Stimulated activated CD8-positive, alpha-beta memory T cell treated with anti-CD3 and anti-CD28 coated beads, Interleukin-7, amount 100 ng/mL, for 1 hour (primary cell): Measurements from ENCODE around the gene TOMM70.
"Not testable (repeated sequence)": the region's sequence is repeated elsewhere in the genome, so short reads cannot be mapped to it uniquely, and the experiment has no call there.

Source experiments
- DNase-seq, 2 donors: peaks; one replicate each; pipeline ENCODE4 v3.0.0-alpha.2; 2020; ENCODE audit warnings: low read depth in 2 of 2

The TOMM70 gene

DNA sequence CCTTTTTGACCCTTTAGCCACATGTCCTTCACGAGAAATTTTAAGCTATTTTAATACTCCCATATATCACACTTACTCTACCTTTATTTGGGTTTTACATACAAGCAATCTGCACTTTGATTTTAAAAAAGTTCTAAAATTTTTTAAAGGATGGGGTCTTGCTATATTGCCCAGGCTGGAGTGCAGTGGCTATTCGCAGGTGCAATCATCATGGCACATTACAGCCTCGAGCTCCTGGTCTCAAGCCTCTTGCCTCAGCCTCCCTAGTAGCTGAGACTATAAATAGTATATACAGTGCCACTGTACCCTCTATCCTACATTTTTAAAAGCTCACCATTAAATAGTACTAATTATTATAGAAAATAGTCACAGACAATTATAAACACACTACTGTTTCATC lies 36.5 kb downstream of the TOMM70 start:
- no peak for DNase-seq

DNA sequence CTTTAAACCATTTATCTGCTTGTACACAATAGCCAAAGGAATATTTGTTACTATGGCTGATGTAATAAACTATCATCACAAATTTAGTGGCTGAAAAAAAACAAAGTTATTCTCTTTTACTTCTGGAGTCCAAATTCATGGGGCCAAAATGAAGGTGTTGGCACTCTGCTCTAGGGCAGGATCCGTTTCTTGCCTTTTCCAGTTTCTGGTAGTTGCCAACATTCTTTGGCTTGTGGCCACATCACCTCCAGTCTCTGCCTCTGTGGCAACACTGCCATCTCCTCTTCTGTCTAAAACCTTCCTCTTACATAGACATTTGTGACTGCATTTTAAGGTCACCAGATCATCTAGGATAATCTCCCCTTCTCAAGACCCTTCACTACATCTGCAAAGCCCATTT lies 39.0 kb downstream of the TOMM70 start:
- no peak for DNase-seq

DNA sequence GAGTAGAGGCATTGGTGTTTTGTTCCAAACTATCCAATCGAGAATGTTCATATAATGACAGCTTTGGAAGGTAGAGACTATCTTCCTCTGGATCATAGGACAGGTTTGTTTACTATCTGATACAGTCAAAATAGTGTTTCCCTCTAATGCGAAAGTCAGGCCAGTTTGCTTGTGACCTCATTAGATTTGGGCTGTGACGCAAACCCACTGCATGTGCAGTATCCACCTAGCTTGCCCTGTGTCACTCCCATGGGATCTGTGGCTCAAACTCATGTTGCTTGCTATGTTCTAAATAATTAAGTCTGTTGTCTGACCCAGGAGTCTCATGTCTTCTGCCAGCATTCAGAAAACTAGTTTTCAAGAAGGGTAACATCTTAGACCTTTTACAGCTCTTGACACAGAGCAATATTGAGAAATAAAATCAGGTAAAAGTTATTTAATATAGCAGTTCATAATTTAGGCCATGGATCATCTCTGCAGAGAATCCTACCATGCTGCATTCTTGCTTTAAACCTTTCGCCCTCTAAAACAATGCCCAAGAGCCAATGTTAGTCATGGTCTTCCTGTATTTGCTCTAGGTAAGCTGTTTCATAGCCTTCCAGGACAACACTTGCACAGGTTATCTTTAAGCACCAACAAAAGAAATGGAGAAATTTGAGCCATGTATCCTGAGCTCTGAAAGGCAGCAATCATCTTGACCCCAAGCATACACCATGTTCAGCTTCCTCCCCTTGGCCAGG lies 40.0 kb downstream of the TOMM70 start:
- DNase-seq, result no peak

DNA sequence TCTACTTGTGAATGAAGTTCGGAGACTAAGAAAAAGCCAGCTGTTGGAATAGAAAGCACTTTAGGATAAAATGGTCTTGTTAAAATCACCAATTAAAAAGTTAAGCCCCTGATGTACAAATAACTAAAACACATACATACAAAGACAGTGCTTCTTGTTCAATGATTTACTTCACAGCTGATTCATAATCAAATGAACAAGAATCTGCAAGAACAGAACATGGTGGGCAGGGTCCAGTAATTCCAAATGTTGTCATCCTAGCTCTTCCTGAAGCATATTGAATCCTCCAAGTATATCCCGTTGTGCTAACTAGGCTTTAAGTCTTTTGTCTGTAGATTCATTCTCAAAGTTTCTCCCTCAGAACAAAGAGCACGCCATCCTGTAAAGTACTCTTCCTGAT lies 41.9 kb downstream of the TOMM70 start:
- DNase-seq, result no peak

DNA sequence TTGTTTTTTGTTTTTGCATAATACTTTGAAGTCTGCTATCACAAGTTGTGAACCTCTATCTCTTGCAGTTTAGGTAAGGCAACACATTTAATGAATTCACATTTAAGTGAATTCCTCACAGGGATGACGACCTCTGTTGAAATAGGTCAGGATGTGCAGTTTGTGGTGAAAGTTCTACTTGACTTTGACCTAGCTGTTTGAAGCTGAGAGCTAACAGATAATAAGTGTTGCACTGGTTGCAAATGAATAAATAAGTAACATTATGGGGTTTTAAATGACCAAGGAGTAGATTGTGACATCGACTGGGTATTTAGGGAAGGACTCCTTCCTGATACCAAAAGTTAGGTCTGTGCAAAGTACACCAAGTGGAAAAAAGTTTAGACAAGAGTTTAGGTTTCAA lies 42.5 kb downstream of the TOMM70 start:
- DNase-seq, result no peak

DNA sequence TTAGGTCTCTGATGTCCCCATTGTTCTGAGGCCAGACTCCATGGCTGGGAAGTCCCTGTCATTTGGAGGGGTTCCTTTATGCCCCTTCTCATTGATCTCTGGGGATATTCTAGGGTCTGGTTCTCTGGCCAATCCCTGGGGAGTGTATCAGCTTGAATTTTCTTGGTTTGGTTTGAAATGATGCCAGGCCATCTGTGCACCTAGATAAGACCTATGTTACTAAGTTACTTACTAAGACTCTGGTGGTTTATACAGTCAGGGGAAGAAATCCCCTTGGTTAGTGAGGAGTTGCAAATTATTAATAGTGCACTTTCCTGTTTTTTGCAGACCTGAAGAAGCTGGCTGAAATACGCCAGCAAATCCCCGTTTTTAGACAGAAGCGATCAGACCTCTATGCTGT lies 46.0 kb downstream of the TOMM70 start:
- DNase-seq, result no peak

DNA sequence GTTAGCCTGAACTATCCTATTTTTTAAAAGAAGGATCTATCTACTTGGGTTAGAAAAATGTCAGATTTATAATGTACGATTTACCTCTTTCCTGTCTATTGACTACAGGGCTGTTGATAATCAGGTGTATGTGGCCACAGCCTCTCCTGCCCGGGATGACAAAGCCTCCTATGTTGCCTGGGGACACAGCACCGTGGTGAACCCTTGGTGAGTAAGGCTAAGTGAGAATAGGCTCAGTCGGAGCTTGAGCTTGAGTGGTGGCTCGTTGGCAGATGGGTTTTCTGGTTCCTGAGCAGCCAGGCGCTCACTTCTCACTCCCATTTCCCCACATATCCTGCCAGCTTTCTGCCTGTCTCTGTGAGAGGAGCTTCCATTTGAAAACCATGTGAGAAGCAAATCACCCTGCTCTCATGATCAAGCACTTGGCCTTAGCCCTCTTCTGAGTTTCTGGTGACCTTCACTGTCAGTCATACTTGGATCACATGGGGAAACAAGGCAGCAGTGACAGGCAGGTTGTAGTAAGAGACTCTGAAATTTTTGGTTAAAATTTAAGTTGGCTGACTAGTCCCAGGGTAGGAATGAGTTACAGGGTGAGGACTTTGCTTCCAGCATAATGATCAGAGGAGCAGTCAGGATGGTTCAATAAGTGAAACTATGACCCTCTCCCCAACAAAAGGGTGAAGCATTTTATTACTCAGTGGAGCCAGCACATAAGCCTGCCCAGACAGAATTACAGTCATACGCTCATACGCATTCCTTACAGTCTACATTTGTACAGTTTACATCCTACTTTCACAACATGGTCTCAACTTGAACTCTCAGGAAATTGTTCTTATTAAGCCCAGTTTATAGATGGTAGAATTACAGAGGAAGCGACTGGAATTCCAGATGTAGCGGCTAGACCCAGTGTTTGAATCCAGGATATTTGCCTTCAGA lies 48.3 kb downstream of the TOMM70 start:
- no peak for DNase-seq

DNA sequence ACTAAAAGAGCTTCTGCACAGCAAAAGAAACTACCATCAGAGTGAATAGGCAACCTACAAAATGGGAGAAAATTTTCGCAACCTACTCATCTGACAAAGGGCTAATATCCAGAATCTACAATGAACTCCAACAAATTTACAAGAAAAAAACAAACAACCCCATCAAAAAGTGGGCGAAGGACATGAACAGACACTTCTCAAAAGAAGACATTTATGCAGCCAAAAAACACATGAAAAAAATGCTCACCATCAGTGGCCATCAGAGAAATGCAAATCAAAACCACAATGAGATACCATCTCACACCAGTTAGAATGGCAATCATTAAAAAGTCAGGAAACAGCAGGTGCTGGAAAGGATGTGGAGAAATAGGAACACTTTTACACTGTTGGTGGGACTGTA lies 49.1 kb downstream of the TOMM70 start:
- not testable (repeated sequence) for DNase-seq

DNA sequence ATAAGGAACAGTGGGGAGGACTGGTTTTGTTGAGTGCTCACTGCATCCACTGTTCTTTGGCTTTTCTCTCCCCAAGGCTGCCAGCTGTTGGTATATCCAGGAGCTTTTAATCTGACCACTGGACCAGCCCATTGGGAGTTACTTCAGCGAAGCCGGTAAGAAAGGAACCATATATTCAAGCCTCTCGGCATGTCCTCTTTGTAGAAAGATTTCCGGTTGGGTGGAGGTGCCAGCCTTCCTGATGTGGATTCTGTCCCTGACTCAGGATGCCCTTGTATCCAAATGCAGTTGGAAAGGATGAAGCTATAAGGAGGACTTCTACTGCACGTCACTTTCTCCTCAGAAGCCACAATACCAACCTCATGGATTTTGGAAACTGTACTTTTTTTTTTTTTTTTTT lies 52.2 kb downstream of the TOMM70 start:
- DNase-seq, result no peak

DNA sequence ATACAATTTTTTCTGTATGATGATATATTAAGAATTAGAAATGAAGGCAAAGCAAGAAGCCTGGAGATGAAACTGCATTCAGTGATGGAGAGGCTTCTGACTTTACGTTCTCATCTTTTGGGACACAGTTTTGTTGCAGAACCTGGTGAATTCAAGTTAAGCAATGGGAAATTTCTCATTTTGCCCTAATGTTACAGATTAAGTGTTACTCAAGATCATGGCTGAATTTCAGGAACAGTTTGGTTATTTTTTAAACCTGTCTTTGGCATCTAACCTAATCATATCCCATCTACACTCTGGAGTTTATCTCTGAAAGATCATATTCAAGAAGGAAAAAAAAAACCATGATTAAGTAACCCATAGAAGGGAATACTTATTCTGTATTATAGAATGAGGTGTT lies 60.4 kb downstream of the TOMM70 start:
- DNase-seq, result no peak

DNA sequence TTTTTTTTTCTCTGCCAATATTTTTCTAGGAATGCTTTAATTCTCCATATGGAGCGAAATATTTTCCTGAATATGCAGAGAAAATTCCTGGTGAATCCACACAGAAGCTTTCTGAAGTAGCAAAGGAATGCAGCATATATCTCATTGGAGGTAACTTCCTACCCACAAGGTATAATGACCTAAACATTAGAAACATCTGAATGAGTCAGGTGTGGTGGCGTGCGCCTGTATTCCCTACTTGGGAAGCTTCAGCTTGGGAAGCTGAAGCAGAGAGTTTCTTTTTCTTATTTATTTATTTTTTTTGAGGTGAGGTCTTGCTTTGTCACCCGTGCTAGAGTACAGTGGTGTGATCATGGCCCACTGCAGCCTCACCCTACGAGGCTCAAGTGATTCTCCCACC lies 61.1 kb downstream of the TOMM70 start:
- no peak for DNase-seq

DNA sequence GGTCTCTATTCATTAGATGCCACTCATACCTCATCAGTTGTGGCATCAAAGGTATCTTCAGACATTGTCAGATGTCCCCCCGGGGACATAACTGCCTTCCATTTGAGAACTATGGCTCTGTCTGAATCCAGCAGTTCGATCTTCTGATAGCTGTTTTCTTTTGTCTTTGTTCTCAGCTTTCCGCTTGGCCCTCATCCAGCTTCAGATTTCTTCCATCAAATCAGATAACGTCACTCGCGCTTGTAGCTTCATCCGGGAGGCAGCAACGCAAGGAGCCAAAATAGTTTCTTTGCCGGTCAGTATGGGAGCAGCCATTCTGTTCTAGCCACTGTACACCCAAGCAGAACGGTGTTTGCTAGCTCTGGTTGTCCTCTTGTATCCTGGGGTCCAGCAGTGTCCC lies 62.0 kb downstream of the TOMM70 start:
- no peak for DNase-seq

DNA sequence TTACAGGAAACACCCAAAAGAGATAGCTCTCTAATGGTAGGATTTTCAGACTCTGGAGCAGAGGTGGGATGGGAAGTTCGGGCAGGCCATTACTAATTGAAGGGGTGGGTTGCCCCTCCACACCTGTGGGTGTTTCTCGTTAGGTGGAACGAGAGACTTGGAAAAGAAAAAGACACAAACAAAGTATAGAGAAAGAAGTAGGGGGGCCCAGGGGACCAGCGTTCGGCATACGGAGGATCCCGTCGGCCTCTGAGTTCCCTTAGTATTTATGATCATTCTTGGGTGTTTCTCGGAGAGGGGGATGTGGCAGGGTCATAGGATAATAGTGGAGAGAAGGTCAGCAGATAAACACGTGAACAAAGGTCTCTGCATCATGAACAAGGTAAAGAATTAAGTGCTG lies 64.7 kb downstream of the TOMM70 start:
- not testable (repeated sequence) for DNase-seq

DNA sequence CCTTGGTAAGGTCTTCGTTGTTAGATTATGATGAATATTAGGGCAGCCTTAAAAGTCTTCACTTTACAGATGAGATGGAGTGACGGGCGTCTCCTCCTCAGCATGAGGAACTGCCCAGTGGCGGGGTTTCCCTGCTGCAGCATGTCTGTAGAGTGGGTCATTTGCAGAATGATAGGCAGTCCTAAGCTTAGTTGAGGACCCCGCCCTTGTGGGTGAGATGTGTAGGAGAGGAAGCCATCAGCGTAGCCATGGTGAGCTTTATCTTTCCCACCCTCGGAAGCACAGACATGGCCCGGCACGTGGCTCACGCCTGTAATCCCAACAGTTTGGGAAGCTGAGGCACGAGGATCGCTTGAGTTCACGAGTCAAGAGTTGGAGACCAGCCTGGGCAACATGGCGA lies 65.5 kb downstream of the TOMM70 start:
- DNase-seq, result no peak

DNA sequence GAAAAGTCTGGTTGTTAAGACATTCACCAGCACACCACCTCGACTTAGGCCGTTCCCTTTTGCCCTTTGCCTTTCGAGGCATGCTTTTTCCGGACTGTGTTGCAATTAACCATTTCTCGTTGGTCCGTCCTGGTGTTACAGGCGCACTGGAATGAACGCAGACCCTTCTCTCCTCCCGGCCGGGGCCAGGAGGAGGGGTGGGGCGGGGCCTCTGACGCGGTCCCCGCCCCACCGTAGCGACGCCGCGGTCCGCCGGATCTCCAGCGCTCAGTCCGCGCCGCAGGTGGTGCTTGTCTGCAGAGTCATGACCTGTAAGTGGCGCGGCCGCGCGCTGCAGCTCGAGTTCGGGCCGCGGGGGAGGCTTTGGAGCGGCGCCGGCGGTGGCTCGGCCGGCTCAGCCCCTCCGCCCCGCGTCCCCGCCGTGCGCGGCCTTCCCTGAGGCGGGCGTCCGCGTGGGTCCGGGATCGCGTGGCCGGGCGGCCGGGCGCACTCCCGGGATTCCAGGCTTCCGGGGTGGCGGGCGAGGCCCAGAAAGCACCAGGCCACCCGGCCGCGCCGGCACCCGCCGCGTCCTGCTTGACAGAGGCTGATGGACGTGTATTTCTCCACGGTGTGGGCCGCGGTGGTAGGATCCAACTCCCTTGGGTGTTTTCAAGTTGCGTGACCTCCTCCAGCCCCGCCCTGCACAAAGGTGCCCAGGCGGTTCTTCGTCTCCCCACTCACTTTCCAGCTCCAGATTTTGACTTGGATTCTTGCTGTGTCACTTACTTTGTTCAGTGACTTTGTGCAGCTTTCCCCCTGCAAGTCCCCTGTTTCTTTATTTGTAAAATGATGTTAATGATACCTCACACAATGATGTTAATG lies 66.2 kb downstream of the TOMM70 start, which contains the start of gene NIT2:
NIT2 (plus strand) TSS at position 270 of the 864 bp plus-strand sequence; CDS start at position 305, 35 bp downstream.
- DNase-seq, result peak; percentile 51 to 56

DNA sequence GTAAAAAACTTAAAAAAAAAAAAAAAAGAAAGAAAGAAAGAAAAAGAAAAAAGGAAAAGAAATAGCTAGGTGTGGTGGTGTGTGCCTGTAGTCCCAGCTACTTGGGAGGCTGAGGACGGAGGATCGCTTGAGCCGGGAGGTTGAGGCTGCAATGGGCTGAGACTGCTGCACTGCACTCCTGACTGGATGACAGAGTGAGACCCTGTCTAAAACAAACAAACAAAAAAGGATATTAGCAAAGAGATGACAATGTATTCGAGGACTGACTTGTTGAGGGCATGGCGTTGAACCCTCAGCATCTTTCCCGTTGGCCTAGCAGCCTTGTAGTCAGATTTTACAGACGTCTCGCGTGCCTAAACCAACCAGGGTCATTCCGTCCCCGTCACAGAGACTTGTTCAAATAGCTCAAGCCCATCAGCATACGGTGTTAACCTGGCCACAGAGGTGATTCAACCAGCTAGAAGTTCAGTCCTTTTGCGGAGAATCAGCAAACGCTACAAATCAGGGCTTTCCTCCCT lies 66.9 kb downstream of the TOMM70 start:
- no peak for DNase-seq

DNA sequence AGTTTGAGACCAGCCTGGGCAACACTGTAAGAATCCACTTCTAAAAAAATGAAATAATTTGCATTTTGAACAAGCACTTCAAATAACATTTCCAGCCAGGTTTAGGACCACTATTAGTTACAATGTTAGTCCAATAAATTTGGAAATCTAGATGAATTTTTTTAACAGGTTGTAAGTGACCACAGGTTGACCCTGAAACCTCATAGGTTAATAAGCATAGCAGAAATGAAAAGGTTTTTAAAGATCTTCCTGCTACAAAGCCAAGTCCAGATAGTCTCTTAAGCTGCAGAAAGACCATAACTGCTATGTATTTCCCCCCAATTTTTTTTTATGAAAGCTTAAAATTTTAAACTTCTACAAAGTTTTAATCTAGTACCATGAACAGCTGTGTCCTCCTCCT lies 67.8 kb downstream of the TOMM70 start:
- no peak for DNase-seq

DNA sequence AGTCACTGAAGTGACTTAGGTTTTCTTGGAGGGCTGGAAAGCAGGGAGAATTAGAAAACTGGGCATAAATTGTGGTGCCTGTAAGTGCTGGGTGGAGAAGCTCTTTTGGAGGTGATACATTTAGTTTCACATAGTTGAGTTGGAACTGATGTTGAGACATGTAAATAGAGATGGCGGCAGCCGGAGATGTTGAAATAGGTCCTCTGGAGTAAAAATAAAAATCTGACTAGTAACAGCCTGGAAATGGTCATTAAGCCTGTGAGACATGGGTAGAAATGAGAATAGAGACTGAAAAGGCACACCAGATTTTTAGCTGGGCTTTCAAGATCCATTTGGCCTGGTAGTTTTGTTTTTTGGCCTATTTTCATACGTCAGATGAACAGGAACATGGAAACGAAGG lies 69.2 kb downstream of the TOMM70 start:
- DNase-seq, result no peak

DNA sequence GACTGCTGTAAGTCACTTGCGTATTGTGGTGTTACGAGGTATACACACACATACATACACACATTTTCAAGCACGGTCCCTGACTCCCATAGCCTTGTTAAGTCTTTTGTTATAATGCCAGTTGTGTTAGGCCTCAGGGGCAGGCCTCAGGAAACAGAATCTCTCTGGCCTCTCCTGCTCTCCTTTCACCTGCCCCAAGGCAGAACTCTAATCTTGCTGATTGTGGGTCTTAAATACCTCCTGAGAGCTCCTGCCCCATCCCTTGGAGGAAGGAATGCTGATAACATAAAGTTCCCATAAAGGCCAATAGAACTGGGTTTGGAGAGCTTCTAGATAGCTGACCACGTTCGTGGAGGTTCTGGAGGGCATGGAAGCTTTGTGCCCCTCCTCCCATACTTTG lies 70.2 kb downstream of the TOMM70 start:
- no peak for DNase-seq

DNA sequence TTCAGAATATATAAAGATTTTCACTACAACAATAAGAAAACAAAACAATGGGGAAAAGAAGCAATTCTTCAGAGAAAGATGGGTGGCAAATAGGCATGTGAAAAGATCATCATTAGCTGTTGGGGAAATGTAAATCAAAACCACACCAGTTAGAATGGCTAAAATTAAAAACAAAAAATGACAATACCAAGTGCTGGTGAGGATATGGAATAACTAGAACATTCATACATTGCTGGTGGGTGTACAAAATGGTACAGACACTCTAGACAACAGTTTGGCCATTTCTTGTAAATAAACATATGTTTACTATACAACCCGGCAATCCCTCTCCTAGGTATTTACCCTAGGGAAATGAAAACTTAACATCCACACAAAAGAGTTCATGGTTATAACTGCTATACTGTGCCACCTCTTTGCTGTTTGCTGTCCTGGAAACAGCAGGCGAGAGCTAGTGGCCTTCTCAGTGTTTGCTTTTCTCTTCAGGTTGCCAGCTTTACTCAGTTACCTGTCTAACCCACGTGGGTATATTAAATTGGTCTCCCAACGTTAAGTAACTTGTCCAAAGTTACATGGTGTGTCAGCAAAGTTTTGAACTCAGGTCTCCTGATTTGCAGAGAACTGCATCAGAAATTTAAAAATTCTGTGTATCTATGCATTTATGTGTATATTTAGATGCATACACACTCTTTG lies 70.9 kb downstream of the TOMM70 start:
- no peak for DNase-seq

DNA sequence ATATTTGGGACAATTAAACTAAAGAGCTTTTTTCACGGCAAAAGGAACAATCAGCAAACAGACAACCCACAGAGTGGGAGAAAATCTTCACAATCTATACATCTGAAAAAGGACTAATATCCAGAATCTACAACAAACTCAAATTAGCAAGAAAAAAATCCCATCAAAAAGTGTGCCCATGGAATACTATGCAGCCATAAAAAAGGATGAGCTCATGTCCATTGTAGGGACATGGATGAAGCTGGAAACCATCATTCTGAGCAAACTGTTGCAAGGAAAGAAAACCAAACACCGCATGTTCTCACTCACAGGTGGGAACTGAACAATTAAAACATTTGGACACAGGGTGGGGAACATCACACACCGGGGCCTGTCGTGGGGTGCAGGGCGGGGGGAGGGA lies 73.5 kb downstream of the TOMM70 start:
- not testable (repeated sequence) for DNase-seq
